GM19043 (cell line): Measurements from ENCODE around the gene TIMM10B.

ENCODE experiments used
- ATAC-seq: cut with Tn5 transposase; IDR thresholded peaks from one replicate; pipeline ENCODE4 v1.9.1; 2021; ENCODE audit warnings: low read depth; ENCODE audit not compliant: unreplicated experiment

The TIMM10B gene

DNA sequence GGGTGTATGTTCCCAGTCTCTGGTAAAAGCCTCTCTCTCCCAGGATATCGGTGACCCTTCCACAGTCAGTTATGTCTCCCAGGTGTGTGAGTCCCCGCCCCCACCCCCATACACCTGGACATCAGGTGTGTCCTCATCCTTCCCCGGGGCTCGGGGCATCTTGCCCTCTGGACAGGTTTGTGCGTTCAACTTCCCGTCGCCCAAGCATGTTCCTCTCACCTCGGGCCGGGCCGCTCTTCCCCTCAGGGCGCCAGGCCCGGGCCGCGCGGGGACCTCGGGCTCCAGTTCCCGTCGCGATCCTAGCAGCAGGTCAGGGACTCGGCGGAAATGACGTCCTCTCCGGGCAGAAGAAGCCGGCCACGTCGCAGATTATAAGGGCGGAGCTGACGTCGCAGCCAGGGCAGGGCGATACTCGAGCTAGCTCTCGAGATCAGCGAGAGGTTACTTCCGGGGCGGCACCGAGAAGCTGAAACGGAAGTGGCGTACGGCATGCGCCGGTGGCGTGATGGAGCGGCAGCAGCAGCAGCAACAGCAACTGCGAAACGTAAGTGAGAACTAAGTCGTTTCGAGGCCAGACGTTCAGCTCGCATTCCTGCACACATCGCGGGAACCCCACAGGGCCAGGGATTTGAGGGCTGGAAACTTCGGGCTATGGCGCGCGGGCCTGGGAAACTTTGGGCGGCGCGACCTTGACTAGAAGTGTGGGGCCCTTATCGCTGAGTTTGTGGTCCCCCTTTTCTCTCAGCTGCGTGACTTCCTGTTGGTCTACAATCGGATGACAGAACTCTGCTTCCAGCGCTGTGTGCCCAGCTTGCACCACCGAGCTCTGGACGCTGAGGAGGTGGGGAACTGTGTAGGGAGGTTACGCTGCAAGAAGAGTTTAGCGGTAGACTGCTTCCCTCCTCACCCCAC, at the start of gene TIMM10B, which contains the start of gene ARFIP2:
TSS of gene TIMM10B (plus strand) at position 490 of the 912 bp plus-strand sequence. CDS start at position 506, 16 bp downstream.
TSS of gene ARFIP2 (minus strand) at position 320 of the 912 bp plus-strand sequence. CDS start 910 bp downstream, outside the sequence.
- ATAC-seq, result peak; percentile 99

DNA sequence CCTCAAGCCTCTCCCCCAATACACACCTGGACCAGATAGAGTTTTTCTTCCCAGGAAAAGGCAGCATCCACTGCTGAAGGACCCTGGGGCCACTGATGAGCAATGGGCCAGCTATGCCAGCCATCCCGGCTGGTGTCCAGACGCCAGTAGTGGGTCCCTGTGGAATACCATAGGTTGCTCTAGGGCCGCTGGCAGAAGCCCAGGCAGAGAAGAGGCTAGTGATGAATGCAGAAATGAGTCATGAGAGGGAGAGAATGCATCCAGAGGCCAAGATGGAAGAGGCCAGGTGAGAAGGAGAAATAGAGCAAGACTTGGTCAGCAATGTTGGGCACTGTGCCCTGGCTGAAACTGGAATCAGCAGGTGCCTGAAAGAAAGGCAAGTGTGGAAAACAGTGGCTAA, 49.4 kb upstream of the TIMM10B start:
- ATAC-seq, result no peak

- ATAC-seq, result no peak
Observed at GRCh38 chr11:6433998-6434660, 47.2 kb upstream of the TIMM10B start.

DNA sequence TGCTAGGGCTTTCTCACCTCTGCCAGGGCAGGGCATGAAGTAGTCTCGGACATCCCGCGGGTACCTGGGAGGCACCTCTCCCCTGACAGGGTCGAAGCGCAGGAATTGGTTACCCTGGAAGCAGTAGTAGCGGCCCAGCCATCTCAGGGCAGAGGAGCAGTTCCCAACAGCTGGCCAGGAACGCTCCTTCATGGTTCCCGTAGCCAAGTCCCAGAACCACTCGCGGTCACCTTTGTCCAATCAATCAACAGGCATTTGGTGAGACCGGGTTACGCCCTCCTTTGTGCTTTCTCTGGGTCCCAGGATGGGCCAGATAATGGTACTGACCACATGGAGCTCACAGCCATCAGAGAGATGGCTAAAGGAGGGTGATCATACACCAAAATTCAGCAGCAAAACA, 43.9 kb upstream of the TIMM10B start:
- no peak for ATAC-seq

DNA sequence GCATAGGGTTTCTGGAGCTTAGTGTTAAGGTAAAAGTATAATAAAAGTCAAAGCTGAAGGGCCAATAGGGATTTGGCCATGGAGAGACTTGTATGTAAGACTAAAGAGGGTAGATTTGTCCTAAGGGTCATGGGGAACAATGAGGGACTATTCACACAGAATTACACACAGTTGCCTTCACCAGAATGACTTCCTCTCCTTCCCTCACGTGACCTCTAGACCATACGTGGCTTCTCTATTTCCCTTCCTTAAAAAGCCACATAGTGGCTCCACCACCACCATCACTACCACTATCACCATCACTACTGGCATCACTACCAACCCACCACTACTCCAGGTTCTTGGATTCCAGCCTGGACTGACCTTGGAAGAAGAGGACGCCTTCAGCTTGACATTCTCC, 43.3 kb upstream of the TIMM10B start:
- ATAC-seq, result no peak

GRCh38 chr11:6438979-6439571, 42.2 kb upstream of the TIMM10B start:
- no peak for ATAC-seq

GRCh38 chr11:6440906-6441358, 40.4 kb upstream of the TIMM10B start, which contains the start of gene HPX:
TSS of gene HPX (minus strand) at chr11:6440987. CDS start at chr11:6440963, 24 bp downstream.
- no peak for ATAC-seq

- ATAC-seq, result no peak
Observed at GRCh38 chr11:6442441-6442840, 38.9 kb upstream of the TIMM10B start.

DNA sequence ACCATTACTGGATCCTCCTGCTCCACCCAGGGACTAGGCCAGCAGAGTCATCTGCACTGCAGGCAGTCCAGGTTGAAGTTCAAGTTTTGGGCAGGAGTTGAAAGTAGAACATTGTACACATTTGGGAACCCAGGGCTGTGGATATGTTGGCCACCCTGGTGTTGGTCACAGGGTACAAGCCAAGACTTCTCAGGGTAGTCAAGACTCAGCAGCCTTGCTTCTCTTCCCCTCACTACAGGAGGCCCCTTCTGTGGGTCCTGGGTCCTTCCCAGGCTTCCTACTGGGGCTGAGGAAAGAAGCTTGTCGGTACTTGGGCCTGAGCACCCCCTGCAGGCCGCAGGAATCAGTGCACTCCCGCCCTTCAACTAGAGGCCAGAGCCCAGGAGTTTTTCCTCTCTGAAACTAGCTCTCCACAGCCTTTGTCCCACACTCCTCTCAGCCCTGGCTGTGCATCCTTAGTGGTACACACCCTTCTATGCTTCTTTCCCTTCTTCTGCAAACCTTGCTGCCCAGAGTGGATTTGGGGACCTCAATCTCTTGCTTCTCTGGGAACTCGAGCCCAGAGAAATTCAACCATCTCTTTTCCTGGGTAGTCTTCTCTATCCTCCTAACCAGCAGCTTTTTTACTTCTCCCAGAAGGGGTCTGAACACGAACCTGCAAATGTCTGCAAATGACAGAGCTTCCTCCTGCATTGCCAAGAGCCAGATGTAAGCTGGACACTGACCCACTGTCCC, 37.9 kb upstream of the TIMM10B start:
- ATAC-seq, result peak; percentile 77

DNA sequence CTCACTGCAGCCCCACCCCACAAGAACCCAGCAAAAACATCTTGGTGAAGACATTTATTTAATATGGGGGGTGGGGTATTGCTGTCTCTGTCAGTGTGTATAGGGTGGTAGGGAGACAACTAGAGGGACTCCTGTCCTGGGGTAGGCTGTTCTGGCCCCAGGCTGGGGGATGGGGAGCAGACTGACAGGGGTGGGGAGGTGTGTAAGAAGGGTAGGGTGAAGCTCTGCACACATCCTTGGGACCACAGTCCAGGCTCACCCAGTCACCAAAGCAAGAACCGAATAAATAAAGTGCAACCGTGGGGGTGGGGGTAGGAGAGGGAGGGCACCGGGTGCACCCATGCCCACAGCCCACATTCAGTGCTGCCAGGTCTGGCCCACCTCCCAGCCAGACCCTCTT, 32.7 kb upstream of the TIMM10B start:
- ATAC-seq, result no peak

DNA sequence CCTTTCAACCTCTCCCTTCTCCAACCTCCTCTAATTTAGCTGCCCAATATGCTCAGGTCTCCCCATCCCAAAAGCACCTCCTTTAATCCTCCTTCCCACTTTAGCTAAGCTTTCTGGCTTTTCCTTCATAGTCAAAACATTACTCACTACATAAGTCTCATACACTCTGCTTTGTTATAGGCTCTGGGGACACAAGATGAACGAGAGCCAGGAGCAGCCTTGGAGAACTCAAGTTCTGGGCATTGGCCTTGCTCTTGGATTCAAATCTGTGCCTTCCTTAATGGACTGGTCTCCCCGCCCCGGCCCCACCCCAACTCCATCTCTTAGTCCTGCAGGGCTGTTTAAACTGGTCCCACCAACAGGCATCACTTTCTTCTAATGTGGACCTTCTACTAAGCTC, 29.1 kb upstream of the TIMM10B start:
- ATAC-seq, result no peak

GRCh38 chr11:6453152-6453551, 28.1 kb upstream of the TIMM10B start:
- no peak for ATAC-seq

GRCh38 chr11:6455070-6455469, 26.2 kb upstream of the TIMM10B start:
- no peak for ATAC-seq

DNA sequence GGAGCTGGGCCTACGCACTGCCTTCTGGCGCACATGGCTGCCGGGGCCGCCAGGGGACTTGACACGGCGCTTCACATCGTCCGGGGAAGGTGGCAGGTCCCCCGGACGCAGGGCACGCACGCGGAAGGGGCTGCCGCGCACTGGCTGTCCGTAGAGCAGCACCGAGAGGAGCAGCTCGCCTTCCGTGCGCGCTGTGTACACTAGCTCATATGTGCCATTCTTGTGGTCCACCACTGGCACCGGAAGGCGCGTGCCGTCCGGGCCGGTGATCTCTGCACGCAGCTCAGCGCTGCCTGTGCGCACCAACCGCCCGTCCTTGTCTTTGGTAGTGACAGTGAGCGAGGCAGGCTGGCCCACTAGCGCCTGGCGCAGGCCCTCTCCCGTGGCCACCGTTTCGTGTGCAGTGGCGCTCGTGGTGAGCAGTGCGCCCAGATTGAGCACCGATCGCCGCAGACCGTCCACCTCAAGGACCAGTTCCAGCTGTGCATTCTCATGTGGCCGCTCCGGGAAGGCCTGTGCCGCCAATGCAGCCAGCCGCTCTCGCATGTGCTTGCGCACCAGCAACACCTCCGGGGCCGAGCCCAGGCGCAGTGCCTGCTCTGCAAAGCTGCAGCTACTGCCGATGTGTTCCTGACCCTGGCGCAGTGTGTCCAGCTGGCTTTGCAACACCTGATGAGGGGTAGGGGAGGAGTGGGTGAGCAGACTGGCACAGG, 24.8 kb upstream of the TIMM10B start:
- ATAC-seq, result no peak

DNA sequence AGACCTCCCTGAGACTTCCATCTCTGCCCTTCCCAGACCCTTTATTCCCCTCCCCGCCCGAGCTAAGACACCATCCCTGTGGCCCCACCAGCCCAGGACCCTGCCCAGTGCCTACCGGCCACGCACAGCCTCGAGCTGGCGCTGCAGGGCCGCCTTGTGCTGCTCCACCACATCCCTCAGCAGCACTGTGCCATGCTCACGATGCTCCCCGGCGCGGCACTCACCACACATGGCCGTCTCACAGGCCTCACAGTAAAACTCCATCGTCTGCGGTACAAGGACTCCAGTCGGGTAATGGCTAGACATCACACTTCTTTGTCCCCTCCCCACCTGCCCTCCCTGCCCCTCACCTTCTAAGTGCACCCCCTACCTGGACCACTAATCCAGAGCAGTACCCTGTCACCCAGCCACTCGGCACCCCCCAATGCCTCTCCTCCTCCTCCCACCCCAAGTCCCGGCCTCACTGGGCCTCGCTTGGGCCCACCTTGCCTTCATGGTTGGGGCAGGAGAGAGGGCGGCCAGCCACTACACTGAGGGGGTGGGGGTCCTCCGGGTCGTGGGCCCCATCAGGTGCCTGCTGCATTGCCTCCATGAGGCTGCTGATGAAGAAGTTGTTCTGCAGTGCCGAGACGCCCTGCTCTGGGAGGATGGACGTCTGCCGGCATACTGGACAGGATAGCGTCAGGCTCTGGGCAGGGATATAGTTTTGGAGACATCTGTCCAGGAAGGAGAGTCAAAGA, 23.6 kb upstream of the TIMM10B start:
- ATAC-seq, result no peak

GRCh38 chr11:6458352-6459098, 22.8 kb upstream of the TIMM10B start:
- ATAC-seq, result no peak

DNA sequence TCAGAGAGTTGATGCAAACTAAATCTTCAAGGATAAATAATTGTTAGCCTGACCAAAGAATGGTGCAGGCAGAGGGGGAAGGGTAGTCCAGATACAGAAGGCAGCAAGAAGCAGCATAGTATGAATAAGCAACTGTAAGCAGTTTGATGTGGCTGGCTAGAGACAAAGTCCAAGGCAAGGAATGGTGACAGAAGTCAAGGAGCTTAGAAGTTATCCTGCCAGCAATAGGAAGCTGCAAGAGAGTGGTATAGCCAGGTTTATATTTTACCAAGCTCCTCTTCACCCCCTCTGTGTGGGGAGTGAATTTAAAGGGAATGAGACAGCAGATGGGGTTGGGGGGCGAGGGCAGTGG, 22.2 kb upstream of the TIMM10B start:
- no peak for ATAC-seq

DNA sequence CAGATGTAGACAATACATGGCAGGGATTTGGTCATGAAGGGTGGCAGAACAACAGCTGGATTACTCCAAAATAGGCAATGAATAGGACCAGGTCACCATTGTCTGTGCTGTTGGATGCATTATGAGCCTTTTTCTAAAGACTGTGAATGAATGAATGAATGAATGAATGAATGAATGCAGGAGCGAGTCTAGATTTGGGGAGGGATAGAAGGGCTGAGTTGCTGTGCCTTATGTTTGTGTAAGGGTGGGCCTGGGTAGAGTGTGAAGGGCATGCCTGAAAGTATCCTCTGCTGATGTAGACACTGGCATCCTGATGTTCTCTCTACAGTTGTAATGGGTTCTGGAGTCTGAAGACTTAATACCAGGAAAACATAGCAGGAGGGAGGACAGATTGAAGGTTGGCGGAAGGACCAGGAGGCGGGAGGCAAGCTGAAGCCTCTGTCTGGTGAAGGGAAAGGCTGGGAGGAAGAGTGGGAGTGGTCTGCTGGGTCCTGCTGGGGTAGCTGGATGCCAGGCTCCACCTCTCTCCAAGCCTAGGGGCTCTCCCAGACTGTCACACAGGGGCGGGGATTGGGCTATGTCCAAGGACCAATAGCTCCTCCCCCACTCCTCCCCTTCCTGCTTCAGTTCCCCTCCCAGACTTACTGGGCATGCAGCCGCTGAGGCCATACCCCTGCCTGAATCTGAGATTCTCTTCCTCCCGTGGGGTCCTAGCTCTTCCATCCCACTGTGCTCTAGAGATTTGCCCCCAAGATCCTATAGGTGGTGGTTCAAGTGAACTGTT, 12.4 kb upstream of the TIMM10B start:
- ATAC-seq, result peak; percentile 70
